ENCODE measurements around the gene PLGRKT.

- no peak for TF ChIP-seq FOXM1 (IDR thresholded peaks at IDR 0.05; ENCODE audit: borderline replicate concordance, low read depth)
- no peak for TF ChIP-seq MAX (IDR thresholded peaks at IDR 0.05)
- TF ChIP-seq REST (IDR thresholded peaks at IDR 0.05; ENCODE audit: low read depth) = no peak
- no peak for TF ChIP-seq EP300 (IDR thresholded peaks at IDR 0.05; ENCODE audit: borderline replicate concordance)
- TF ChIP-seq YY1 (IDR thresholded peaks at IDR 0.05; ENCODE audit: low read depth) = no peak
These were observed 9.6 kb downstream of the PLGRKT start for GRCh38 chr9:5428172-5428571.
